HG03097 (cell line): ENCODE results near the gene USP20.
A peak's percentile ranks its signal among the peaks of the same experiment; 100 is the strongest.
"Not testable (repeated sequence)": the region's sequence is repeated elsewhere in the genome, so short reads cannot be mapped to it uniquely, and the experiment has no call there.

Experiments
- ATAC-seq: cut with Tn5 transposase; IDR thresholded peaks from one replicate; pipeline ENCODE4 v1.9.1; 2021; ENCODE audit not compliant: unreplicated experiment, low FRiP score

USP20 gene

GRCh38 chr9:129887334-129888292 lies 52.4 kb downstream of the USP20 start:
- ATAC-seq = no peak

GRCh38 chr9:129888293-129889121 lies 53.2 kb downstream of the USP20 start:
- ATAC-seq = peak; percentile 47

- ATAC-seq = no peak
Observed at GRCh38 chr9:129889122-129889940, 54.1 kb downstream of the USP20 start.

DNA sequence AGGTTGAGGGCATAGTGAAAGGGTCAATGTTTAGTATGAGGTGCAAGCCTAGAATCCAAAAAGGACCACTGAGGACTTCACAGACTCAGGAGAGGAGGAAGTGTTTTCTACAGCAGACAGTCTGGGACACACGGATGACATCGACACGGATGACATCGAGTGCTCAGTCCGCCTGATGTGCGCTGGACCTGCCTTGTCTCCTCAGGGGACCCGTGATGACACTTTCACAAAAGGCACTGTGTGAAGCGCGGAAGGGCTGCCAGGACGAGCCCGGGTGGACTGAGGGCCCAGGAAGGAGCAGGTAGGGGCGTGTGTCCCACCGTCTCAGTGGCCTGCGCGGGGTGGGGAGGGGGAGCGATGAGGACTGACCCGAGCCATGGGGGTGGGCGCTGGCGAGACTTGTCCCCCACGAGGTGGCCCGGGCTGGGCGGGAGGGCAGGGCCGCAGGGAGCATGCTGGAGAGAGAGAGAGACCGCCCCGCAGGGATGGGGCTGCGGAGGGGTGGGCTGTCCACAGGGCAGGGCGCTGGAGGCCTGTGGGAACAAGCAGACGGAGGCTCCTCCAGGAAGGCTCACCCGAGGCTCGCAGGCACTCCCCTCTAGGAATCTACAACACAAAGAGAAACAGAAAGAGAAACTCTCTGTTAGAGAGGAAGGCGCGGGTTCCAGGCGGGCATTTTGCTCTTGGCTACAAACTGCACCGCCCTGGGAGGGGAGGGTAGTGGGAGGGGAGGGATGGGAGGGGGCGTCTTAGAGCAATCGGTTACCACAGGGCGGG lies 54.9 kb downstream of the USP20 start:
- no peak for ATAC-seq

DNA sequence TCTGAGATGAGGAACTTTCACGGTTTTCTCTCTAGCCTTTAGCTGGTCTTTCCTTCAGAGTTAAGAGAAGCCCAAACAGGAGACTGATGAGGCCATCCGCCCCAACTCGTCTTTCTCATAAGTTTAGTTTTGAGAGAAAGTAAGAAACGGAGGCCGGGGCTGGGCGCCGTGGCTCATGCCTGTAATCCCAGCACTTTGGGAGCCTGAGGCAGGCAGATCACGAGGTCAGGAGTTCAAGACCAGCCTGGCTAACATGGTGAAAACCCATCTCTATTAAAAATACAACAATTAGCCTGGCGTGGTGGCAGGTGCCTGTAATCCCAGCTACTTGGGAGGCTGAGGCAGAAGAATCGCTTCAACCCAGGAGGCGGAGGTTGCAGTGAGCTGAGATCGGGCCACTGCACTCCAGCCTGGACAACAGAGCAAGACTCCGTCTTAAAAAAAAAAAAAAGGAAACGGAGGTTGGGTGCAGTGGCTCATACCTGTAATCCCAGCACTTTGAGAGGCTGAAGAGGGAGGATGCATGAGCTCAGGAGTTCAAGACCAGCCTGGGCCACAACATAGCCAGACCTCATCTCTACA lies 55.6 kb downstream of the USP20 start:
- not testable (repeated sequence) for ATAC-seq

GRCh38 chr9:129891569-129891968 lies 56.3 kb downstream of the USP20 start:
- ATAC-seq = no peak

- ATAC-seq = no peak
Observed at GRCh38 chr9:129894120-129894823, 59.0 kb downstream of the USP20 start.

- ATAC-seq = no peak
Observed at GRCh38 chr9:129895376-129896268, 60.4 kb downstream of the USP20 start.

DNA sequence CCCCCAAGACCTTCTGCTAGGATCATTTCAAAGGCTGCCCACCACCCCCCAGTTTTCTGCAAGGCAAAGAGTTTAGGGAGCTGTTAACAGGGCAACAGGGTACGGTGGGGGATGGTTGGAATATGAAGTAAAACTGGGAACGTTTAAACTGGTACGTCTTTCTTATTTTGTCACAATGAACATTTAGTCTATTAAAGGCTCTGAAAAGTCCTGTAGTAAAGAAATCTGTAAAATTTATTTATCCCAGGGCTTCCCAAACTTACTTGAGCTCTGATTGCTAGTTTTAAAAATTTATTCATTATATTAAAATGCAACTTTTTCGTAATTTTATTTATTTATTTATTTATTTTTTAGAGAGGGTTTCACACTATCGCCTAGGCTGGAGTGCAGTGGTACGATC lies 62.0 kb downstream of the USP20 start:
- no peak for ATAC-seq

DNA sequence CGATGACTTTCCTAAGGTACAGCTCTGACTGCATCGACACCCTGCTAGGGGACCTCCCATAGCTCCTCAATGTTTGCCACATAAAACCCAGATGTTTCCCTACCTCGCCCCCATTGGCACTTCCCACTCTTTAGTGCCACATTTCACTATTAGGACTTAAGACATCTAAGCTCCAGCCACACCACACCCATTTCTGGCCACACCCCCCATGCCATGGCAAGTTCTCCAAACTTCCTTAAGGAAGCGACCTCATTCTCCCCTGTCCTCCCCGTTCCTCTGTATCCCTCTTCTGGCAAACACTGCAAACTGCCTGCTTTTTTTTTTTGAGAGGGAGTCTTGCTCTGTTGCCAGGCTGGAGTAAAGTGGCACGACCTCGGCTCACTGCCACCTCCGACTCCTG lies 62.9 kb downstream of the USP20 start:
- ATAC-seq = no peak

- no peak for ATAC-seq
Observed at GRCh38 chr9:129899620-129900019, 64.4 kb downstream of the USP20 start.

- ATAC-seq = peak; percentile 63
Observed at GRCh38 chr9:129900263-129901027, 65.2 kb downstream of the USP20 start.

DNA sequence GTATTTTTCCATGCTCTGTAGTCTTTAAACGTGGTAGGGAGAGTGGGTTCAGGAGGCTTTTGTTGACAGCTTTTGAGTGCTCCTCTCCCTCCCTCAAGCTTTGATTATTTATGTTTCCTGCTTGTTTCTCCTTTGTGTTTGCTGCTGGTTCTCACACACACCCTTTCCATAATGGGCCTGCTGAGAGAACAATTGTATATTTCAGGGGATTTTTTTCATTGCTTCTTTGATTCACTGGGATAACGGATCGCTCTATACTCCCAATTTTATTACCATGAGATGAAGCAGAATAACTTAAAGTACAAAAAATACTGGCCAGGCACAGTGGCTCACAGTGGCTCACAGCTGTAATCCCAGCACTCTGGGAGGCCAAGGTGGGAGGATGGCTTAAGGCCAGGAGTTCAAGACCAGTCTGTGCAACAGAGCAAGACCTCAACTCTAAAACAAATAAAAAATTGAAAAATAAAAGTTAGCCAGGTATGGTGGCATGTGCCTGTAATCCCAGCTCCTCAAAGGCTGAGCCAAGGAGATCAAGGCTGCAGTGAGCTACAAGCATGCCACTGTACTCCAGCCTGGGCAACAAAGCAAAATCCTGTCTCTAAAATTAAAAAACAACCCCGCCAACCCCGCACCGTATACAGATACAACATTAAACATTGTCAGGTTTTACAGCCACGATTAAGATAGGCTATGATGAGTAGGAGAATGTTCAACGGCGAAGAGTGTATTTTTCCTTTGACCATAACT lies 66.9 kb downstream of the USP20 start:
- ATAC-seq = no peak

DNA sequence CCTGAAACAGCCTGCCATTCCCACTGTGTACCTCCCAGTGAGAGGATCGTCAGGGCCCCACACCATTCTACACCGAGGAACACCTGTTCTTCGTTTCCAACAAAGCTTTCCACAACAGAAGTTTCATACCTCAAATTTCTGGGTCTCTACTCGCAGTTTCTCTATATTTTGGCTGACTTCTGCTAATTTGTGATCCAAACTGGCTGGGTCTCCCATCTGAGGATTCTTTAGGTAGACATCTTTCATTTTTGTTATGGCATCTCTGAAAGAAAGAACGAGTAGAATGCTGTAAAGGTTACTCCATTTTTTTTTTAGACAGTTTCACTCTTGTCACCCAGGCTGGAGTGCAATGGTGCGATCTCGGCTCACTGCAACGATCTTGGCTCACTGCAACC lies 67.5 kb downstream of the USP20 start:
- no peak for ATAC-seq

GRCh38 chr9:129904734-129905133 lies 69.5 kb downstream of the USP20 start:
- no peak for ATAC-seq

DNA sequence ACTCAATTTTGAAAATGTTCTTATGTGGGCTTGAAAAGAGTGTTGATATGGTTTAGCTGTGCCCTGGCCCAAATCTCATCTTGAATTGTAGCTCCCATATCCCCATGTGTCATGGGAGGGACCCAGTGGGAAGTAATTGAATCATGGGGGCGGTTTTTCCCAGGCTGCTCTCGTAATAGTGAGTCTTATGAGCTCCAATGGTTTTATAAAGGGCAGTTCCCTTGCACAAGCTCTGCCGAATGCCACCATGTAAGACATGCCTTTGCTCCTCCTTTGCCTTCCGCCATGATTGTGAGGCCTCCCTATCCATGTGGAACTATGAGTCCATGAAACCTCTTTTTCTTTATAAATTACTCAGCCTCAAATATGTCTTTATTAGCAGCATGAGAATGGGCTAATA lies 71.0 kb downstream of the USP20 start:
- no peak for ATAC-seq

DNA sequence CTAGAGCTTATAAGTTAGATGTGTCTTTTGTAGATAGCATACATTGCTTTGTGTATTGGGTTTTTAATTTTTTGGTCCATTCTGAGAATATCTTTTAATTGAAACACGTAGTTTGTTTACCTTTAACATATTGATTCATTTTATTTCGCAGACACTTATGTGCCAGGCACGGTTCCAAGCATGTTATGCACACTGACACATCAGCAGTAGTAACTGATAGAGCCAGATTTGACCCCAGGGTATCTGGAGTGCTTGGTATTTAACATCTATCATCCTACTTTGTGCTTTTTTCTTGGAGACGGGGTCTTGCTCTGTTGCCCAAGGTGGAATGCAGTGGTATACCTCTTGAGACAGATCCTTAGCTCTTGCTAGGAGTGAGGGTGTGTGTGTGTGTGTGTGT lies 71.9 kb downstream of the USP20 start:
- no peak for ATAC-seq
